HG03175 (cell line): Measurements from ENCODE around the gene WAS.
A peak's percentile ranks its signal among the peaks of the same experiment; 100 is the strongest.
"Not testable (repeated sequence)": the region's sequence is repeated elsewhere in the genome, so short reads cannot be mapped to it uniquely, and the experiment has no call there.

Experiments used
- ATAC-seq: cut with Tn5 transposase; IDR thresholded peaks from one replicate; pipeline ENCODE4 v1.9.1; 2021; ENCODE audit warnings: mild to moderate bottlenecking, moderate library complexity; ENCODE audit not compliant: unreplicated experiment

WAS gene

DNA sequence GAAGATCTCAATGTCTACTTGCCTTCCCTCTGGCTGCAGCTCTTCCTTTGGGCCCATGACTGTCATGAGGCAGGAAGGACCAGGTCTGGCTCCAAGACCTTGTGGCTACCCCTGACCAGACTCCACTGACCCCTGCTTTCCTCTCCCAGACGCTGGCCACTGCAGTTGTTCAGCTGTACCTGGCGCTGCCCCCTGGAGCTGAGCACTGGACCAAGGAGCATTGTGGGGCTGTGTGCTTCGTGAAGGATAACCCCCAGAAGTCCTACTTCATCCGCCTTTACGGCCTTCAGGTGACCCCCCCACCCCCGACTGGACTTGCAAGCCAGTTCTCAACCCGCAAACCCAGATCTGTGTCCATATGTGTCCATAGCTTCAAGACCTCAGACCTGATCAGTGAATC, 535 bp downstream of the WAS start:
- ATAC-seq: no peak

DNA sequence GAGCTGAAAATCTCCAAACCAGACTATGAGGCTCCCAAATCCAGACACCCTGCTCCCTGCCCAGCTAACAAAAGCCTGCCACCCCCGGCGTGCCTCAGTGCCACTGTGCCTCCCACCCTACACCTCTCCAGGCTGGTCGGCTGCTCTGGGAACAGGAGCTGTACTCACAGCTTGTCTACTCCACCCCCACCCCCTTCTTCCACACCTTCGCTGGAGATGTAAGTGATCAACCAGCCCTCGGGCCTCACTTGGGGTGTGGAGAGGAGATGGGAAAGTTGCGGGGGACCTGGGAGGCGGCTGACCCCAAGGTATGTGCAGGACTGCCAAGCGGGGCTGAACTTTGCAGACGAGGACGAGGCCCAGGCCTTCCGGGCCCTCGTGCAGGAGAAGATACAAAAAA, 1.8 kb downstream of the WAS start:
- no peak for ATAC-seq

DNA sequence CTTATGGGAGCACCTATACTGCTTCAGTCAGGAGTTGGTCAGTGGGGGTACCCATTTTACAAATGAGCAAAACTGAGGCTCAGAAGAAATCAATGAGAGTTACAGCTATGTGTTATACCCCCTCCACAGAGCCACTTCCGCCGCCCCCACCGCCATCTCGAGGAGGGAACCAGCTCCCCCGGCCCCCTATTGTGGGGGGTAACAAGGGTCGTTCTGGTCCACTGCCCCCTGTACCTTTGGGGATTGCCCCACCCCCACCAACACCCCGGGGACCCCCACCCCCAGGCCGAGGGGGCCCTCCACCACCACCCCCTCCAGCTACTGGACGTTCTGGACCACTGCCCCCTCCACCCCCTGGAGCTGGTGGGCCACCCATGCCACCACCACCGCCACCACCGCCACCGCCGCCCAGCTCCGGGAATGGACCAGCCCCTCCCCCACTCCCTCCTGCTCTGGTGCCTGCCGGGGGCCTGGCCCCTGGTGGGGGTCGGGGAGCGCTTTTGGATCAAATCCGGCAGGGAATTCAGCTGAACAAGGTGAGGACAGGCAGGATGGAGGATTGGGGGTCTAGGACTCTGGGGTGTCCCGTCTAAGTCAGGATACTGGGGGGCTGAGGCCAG, 5.0 kb downstream of the WAS start:
- ATAC-seq: no peak

DNA sequence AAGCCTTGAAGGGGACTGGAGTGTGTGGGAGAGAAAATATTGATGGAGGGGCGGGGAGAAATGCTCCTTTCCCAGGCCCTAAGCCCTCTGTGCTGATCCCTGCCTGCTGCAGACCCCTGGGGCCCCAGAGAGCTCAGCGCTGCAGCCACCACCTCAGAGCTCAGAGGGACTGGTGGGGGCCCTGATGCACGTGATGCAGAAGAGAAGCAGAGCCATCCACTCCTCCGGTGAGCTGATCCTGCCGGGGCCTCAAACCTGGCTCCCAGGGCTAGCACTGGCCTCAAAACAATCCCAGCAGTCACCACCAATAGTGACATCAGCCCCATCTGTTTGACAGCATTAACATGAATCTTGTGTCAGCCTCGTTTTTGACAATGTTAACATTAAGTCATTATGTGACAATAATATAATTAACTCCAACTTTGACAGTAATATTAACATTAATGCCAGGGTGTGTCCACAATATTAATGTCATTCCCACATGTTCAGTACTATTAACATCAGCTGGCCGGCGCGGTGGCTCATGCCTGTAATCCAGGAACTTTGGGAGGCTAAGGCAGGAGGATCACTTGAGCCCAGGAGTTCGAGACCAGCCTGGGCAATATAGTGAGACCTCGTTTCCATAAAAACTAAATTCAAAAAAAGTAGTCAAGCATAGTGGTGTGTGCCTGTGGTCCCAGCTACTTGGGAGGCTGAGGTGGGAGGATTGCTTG, 5.8 kb downstream of the WAS start:
- ATAC-seq: no peak

DNA sequence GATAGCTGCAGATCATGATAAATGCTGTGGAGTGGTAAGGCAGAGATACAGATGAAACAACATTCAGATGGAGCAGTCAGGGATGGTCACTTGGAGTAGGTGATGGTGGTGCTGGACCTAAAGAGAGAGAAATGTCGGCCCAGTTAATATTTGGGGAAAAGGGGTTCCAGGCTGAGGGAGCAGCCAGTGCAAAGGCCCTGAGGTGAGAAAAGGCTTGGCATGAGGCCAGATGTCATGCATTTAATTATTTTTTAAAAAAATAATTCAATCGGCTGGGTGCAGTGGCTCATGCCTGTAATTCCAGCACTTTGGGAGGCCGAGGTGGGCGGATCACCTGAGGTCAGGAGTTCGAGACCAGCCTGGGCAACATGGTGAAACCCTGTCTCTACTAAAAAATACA, 8.1 kb downstream of the WAS start:
- not testable (repeated sequence) for ATAC-seq

- ATAC-seq: no peak
Measured at GRCh38 chrX:48694776-48695533, 11.4 kb downstream of the WAS start.

DNA sequence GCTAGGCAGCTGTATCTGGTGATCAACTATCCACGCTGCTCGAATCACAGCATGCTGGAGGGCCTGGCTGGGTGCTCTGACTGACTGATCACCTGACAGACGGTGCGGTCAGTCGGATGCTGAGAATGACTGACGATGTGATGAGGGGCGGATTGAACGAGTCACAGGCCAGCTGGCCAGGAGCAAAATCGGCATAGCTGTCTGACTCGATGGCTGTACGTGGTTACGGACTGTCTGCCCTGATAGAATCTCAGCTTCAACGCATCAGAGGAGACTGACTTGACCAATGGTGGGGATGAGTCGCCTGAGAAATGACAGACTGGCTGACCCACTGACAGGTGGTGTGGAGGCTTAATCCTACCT, 11.9 kb downstream of the WAS start:
- no peak for ATAC-seq

- no peak for ATAC-seq
Measured at GRCh38 chrX:48695925-48696300, 12.3 kb downstream of the WAS start.

DNA sequence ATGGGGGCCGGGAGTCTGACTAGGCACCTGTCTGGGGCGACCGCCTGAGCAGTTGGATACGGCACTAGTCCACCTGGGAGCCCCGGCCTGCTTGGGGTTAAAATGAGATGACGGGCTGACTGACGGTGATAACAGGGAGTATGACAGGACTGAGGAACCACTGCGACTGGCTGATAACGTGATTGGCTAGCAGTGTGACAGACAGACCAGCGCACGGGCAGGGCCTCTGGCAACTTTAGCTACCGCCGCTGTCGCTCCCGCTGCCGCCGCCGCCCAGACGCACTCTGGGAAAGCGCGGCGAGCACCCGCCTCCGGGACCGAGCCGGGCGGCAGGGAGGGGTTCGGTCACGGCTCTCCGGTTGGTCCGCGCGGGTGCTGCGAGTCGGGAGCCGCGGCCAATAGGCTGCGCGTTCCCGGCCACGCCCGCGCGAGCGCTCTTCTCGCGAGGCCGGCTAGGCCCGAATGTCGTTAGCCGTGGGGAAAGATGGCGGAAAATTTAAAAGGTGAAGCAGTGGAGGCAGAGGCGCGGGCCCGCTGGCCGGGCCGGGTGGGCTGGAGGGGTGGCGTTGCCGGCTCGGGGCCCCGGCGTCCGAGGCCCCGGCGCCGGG, 12.8 kb downstream of the WAS start, which contains the start of gene SUV39H1:
SUV39H1 (plus strand) TSS at position 434 of the 608 bp plus-strand sequence; CDS start at position 485, 51 bp downstream.
- peak; percentile 95 for ATAC-seq

- ATAC-seq: peak; percentile 4
Measured at GRCh38 chrX:48696909-48697727, 13.5 kb downstream of the WAS start.

- no peak for ATAC-seq
Measured at GRCh38 chrX:48698306-48698705, 14.7 kb downstream of the WAS start.

GRCh38 chrX:48700246-48700645, 16.6 kb downstream of the WAS start:
- no peak for ATAC-seq

GRCh38 chrX:48700951-48701653, 17.5 kb downstream of the WAS start:
- no peak for ATAC-seq

GRCh38 chrX:48702032-48702431, 18.4 kb downstream of the WAS start:
- no peak for ATAC-seq

DNA sequence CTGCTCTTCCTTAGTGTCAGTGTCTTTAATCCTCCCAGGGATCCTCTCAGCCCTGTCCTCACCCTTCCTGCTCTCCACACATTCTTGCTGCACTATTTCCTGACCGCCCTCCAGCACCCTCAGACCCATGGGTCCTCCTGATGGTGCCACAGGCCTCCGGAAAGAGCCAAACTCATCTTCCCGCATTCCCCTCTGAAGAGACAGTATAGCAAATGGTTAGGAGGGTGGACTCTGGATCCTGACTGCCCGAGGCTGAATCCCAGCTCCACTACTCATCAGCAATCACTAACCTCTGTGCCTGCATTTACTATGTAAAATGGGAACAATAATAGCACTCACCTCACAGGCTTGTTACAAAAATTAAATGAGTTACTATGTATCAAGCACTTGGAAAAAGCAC, 19.1 kb downstream of the WAS start:
- ATAC-seq: no peak

DNA sequence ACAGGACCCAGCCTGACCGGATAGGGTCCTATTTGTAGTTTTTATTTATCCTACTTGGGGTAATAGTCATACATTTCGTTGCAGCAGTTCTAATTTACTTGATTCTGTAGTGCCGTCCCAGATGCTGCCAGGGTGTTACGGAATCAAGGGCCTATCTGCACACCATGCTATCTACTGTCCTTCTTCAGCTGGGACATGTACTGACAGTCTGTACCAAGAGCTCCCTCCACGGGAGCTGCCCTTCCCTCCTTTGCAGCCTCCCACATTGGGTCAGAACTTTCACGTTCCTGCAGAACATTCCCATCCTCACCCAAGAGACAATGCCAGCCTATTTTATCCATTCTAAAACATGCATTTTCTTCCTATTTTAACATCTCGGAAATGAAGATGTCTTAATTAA, 19.6 kb downstream of the WAS start:
- ATAC-seq: no peak

DNA sequence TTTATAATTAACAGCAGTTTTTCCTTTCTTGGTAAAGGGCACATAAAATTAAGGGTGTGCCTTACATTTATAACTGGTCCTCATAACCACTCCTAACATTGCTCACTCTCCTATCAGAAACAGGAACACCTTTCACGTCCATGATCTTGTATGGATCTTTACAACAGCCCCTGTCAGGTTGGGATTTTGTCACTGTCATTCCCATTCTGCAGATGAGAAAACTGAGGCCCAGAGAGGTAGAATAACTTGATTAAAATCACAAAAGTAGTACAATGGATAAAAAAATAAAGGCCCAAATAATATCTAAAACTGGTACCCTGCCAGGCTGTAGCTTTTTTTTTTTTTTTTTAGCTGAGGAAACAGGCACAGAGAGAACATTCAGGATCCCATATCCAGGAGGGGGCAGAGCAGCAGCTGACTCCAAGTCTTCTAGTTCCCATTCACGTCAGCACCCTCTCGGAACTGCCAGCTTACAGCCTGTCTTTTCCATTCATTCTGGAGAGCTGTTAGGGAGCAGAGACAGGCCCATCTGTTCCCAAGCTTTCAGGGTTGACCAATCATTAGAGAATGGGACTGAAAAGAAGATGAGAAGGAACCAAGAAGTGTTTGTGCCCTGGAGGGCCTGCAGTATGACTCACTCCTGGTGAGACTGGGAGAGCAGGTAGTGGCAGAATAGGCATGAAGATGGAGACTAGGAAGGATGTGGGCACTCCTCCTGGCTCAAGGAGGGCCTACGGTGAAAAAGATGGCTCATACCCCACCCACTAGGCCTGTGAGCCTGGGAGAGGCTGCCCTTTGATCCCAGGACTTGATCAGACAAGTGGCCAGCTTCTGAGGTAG, 20.3 kb downstream of the WAS start:
- no peak for ATAC-seq

DNA sequence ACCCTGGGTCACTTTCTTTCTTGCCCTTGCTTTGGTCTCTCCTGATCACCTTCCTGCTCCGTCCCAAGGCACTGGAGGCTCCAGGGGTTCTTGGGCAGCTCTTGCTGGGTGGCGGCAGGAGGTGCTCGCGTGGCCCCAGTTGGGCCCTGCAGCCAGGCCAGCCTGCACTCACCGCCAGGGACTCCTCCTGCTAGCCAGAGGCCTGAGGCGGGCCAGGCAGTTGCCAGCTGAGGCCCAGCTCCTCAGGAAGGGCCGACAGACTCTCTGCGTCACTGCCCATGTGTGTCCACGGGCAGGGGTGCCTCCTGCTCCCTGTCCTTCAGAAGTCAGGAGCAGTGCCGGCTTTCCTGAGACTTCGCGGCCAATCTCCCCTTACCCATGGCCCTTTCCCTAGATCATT, 22.3 kb downstream of the WAS start:
- ATAC-seq: no peak

DNA sequence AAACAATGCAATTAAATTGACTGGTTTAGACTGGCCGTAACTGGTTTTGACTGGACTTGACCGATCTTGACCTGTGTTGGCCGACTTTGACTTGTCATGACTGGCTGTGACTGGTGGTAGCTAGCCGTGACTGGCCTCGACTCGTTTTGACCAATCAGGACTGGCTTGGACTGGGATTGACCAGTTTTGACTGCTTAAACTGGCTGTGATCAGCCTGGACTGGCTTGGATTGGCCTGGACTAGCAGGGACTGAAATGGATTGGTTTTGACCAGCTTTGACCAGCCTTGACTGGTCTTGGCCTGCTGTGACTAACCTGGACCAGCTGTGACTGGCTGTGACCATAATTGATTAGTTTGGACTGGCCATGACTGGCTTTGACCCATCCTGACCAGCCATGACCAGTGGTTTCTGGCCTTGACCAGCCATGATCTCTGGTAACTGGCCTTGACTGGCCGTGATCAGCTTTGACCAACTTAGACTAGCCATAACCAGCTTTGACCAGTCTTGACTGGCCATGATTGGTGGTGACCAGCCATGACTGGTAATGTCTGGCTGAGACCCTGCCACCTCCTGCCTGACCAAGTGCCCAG, 26.0 kb downstream of the WAS start:
- ATAC-seq: no peak
